Testis (tissue), 3 donors: ENCODE results near the gene MIER2. TPM values are rescaled to one million over a fixed set of nuclear protein-coding genes. Genes with fewer than 3 reads are reported as not detected.

Experiments used
- DNase-seq: peaks from one replicate; pipeline ENCODE4 v3.0.0-alpha.2; 2019
- H3K27ac ChIP-seq, 2 donors: fragments of 200-600 bp; sonication (generic); one replicate each; pipeline ENCODE4 v1.5.1; 2019
- H3K27me3 ChIP-seq: fragments of 200-600 bp; sonication (generic); one replicate; pipeline ENCODE4 v1.5.1; 2019
- H3K36me3 ChIP-seq: fragments of 200-600 bp; sonication (generic); one replicate; pipeline ENCODE4 v1.5.1; 2017; ENCODE audit warnings: low read depth; ENCODE audit errors: missing control alignments
- H3K4me1 ChIP-seq: fragments of 200-600 bp; sonication (generic); one replicate; pipeline ENCODE4 v1.5.1; 2019
- H3K4me3 ChIP-seq, 2 donors: fragments of 200-600 bp; sonication (generic); one replicate each; pipeline ENCODE4 v1.5.1; 2017 to 2019
- H3K9me3 ChIP-seq: fragments of 200-600 bp; sonication (generic); one replicate; pipeline ENCODE4 v1.5.1; 2017
- POLR2A ChIP-seq: fragments of 450-650 bp; IDR thresholded peaks from one replicate; pipeline ENCODE4 v1.6.1; 2017; ENCODE audit warnings: antibody characterized with exemption, mild to moderate bottlenecking, moderate library complexity
- WGBS, 2 donors: methylation state at CpG; one replicate each; pipeline ENCODE4 v1.1.5; 2018; 5-methylcytosine and 5-hydroxymethylcytosine counted together
- intact Hi-C: fragments of 100-400 bp; cut with DNase I; formaldehyde crosslinking; loops from one replicate; pipeline ENCODE4 v1.15.1; 2023; ENCODE audit warnings: low total_unique reads
- polyA plus RNA-seq: library from polyadenylated mRNA; stranded (reverse); fragments of 350-450 nt; fragmentation: Illumina TruSeq; extraction: RNeasy Lipid Tissue Mini Kit (QIAGEN cat#74804); gene quantifications from one replicate; pipeline ENCODE4 v1.2.3, GENCODE V29; 2014; ENCODE audit warnings: low read depth, low replicate concordance; ENCODE audit not compliant: insufficient read depth
- total RNA-seq, 2 donors: library from RNA; depleted of rRNA; stranded (reverse); fragments of >200 nt; gene quantifications; one replicate each; pipeline ENCODE4 v1.2.3, GENCODE V29; 2016
- TF ChIP-seq, protein P1 (sequence below), 3 experiments: fragments of 450-650 bp in 2 of 3; fragments of 200-600 bp in 1 of 3; sonication (generic) in 1 of 3; IDR thresholded peaks; one replicate each; pipeline ENCODE4 v1.5.1; 2016 to 2019; ENCODE audit warnings: antibody characterized with exemption in 3 of 3, mild to moderate bottlenecking in 2 of 3, moderate library complexity in 1 of 3

Gene MIER2
- total and polyA plus RNA-seq, 3 donors from 2014 or later, result 47.6 to 64.0 (median 54.6) TPM

DNA sequence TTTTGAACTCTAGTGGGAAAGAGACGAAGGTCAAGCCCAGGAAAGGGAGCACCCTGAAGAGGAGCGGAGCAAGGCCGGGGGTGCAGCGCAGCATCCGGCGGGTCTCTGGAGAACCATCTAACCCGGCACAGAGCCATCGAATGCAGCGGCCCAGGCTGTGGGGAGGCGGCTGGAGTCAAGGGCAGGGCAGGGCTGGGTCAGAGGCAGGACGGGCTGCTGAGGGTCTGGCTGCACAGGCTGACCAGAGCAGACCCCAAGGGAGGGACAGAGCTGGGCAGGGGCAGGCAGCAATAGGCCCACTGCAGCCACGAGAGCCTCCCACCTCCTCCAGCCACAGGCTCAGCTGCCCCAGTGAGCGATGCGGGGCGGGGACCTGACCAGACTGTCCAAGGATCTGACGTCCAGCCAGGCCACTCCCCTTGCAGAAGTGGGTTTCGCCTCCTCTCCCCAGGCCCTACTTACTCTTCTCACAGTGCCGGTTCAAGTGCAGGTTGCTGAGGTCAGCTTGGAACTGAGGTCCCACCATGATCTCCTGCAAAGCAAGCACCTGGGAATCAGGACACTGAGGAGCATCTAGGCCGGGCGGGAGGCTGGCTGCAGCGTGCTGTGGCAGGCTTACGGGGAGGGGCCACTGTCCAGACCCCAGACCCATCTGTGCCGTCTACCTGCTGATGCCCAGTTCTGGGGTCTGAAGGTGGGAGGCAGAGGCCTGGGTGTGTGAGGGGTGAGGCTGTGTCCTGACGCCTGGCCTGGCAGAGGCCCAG, 19.2 kb downstream of the MIER2 start:
- TF ChIP-seq, protein P1, sequence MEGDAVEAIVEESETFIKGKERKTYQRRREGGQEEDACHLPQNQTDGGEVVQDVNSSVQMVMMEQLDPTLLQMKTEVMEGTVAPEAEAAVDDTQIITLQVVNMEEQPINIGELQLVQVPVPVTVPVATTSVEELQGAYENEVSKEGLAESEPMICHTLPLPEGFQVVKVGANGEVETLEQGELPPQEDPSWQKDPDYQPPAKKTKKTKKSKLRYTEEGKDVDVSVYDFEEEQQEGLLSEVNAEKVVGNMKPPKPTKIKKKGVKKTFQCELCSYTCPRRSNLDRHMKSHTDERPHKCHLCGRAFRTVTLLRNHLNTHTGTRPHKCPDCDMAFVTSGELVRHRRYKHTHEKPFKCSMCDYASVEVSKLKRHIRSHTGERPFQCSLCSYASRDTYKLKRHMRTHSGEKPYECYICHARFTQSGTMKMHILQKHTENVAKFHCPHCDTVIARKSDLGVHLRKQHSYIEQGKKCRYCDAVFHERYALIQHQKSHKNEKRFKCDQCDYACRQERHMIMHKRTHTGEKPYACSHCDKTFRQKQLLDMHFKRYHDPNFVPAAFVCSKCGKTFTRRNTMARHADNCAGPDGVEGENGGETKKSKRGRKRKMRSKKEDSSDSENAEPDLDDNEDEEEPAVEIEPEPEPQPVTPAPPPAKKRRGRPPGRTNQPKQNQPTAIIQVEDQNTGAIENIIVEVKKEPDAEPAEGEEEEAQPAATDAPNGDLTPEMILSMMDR (IDR thresholded peaks at IDR 0.05), result no peak
- TF ChIP-seq POLR2A, result no peak
- Histone ChIP-seq H3K27ac (no peak overlapping the region), H3K27me3 (no peaks in the 10 kb centered on the region), H3K36me3 (no peaks in the 10 kb centered on the region), H3K9me3 (no peaks in the 10 kb centered on the region), H3K4me3 (no peak overlapping the region), H3K4me1 (no peaks in the 10 kb centered on the region)
- intact Hi-C loops, result no loop called here
- no peak for DNase-seq
- WGBS, 2 donors, result 96% methylated on average over 11 to 24 of the region's 24 CpGs

DNA sequence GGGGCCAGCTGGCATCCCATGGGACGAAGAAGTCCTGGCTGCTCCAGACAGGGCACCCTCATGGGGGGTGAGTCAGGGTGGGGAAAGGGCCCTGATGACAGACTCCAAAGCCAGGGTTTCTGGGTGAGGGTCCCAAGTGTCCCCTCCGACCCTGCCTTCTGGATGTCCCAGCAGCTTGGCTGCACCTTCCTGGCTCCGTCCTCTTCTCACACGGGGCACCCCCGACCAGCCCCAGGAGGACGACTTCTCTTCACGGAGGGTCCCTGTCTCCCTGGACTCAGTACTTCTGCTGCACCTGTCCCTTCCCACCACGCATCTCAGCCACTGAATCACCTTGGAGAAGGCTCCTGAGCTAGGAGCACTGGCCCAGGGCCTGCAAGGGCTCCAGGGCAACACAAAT, 19.9 kb downstream of the MIER2 start:
- H3K9me3 ChIP-seq, result no peaks in the 10 kb centered on the region
- intact Hi-C loops, result no loop called here
- no peaks in the 10 kb centered on the region for H3K27me3 ChIP-seq
- no peak for DNase-seq
- H3K4me1 ChIP-seq, result no peaks in the 10 kb centered on the region
- no peak overlapping the region for H3K4me3 ChIP-seq
- H3K36me3 ChIP-seq, result no peaks in the 10 kb centered on the region
- WGBS, 2 donors, result 97 to 98% methylated on average over 6 to 8 of the region's 8 CpGs
- H3K27ac ChIP-seq, result no peak overlapping the region
- TF ChIP-seq POLR2A, result no peak
- TF ChIP-seq, protein P1 (IDR thresholded peaks at IDR 0.05), result no peak

DNA sequence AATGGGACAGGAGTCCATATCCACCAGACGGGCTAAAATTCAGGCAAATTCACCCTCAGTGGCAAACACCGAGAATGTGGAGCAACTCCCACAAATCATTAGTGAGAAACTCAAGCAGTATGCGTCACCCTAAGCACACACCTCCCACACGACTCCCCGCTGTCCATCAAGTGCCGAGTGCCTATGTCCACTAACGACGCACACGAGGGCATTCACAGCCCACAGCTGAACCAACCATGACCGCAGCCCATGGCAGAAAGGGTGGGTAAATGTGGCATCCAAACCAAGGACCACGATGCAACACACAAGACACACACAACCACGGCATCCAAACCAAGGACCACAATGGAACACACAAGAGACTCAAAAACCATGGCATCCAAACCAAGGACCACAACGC, 22.0 kb downstream of the MIER2 start:
- no peak for DNase-seq
- no peaks in the 10 kb centered on the region for H3K27me3 ChIP-seq
- no peak for TF ChIP-seq POLR2A
- TF ChIP-seq, protein P1 (IDR thresholded peaks at IDR 0.05), result no peak
- H3K36me3 ChIP-seq, result no peaks in the 10 kb centered on the region
- H3K27ac ChIP-seq, result no peak overlapping the region
- no peaks in the 10 kb centered on the region for H3K4me1 ChIP-seq
- intact Hi-C loops, result no loop called here
- H3K9me3 ChIP-seq, result no peaks in the 10 kb centered on the region
- H3K4me3 ChIP-seq, result no peak overlapping the region
- 89 to 90% methylated on average over 13 of the region's 13 CpGs for WGBS, 2 donors

DNA sequence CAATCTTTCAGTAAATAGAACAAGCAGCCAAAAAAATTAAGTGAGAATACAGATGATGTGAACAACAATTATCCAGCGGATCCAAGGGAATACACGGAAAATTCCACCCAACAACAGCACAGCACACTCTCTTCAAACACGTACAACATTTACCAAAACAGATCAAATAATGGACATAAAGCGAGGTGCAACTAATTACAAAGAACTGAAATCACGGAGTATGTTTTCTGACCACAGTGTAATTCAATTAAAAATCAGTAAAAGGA, 26.2 kb downstream of the MIER2 start:
- H3K9me3 ChIP-seq, result no peaks in the 10 kb centered on the region
- H3K27ac ChIP-seq, result no peak overlapping the region
- WGBS, 2 donors, result 96 to 97% methylated on average over 5 of the region's 5 CpGs
- DNase-seq, result no peak
- H3K4me3 ChIP-seq, result no peak overlapping the region
- TF ChIP-seq POLR2A, result no peak
- TF ChIP-seq, protein P1 (IDR thresholded peaks at IDR 0.05), result no peak
- intact Hi-C loops, result no loop called here
- no peaks in the 10 kb centered on the region for H3K27me3 ChIP-seq
- H3K36me3 ChIP-seq, result no peaks in the 10 kb centered on the region
- H3K4me1 ChIP-seq, result no peaks in the 10 kb centered on the region
